OCI-LY7 (cell line): ENCODE measurements around the gene SNAPC2.

Experiments
- EZH2phosphoT487 ChIP-seq: fragments of 200-600 bp; sonication (generic); IDR thresholded peaks from 2 replicates; pipeline ENCODE4 v1.6.1; 2018; ENCODE audit warnings: low read depth, borderline replicate concordance, mild to moderate bottlenecking, mixed run types, antibody characterized with exemption, low read length, moderate library complexity, mixed read lengths
- TF ChIP-seq, protein P1 (sequence below): fragments of 200-600 bp; sonication (generic); conservative IDR thresholded peaks from 2 replicates; pipeline ENCODE4 v1.5.1; 2014; ENCODE audit warnings: mild to moderate bottlenecking, antibody characterized with exemption, low read length, moderate library complexity, mixed read lengths

DNA sequence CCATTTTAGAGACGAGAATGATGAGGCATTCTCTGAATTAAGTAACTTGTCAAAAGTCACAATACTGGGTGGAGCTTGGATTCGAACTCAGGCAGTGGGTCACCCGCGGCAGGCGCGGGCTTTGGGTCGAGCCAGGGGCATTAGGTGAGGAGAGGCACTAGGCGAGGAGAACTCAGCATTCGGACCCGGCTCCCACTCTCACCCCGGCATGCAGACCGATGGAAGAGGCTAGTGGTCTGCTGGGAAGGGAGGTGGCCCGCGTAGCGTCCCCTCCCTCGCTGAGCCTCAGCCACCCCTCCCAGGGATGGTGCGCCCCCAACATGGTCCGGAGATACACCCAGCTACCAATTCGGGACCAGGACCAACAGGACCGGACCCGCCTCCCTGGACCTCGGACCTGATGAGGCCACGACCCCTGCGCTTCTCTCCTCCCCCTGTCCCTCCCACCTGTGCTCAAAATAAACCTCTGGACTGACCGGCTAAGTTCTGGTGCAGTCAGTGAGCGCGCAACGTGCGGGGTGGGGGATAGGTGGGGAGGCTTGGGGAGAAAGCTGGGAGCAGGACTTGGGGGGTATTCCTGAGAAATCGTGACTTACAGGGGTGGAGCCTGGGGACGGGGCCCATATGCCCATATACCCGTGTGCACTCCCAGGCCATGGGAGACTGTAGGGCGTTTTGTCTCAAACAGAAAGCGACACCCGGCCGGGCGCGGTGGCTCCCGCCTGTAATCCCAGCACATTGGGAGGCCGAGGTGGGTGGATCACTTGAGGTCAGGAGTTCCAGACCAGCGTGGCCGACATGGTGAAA, 1.3 kb upstream of the SNAPC2 start:
- TF ChIP-seq, protein P1, sequence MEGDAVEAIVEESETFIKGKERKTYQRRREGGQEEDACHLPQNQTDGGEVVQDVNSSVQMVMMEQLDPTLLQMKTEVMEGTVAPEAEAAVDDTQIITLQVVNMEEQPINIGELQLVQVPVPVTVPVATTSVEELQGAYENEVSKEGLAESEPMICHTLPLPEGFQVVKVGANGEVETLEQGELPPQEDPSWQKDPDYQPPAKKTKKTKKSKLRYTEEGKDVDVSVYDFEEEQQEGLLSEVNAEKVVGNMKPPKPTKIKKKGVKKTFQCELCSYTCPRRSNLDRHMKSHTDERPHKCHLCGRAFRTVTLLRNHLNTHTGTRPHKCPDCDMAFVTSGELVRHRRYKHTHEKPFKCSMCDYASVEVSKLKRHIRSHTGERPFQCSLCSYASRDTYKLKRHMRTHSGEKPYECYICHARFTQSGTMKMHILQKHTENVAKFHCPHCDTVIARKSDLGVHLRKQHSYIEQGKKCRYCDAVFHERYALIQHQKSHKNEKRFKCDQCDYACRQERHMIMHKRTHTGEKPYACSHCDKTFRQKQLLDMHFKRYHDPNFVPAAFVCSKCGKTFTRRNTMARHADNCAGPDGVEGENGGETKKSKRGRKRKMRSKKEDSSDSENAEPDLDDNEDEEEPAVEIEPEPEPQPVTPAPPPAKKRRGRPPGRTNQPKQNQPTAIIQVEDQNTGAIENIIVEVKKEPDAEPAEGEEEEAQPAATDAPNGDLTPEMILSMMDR: no peak
- no peak for TF ChIP-seq EZH2phosphoT487
